C1 segment of cervical spinal cord (tissue), 14 donors: ENCODE data around the gene HCST.
A peak's percentile ranks its signal among the peaks of the same experiment; 100 is the strongest.
"Not testable (repeated sequence)": the region's sequence is repeated elsewhere in the genome, so short reads cannot be mapped to it uniquely, and the experiment has no call there.

Source experiments
- DNase-seq, 14 donors: peaks; one replicate each; lab custom pipeline; 2025; lab: John Stamatoyannopoulos, UW

The HCST gene

DNA sequence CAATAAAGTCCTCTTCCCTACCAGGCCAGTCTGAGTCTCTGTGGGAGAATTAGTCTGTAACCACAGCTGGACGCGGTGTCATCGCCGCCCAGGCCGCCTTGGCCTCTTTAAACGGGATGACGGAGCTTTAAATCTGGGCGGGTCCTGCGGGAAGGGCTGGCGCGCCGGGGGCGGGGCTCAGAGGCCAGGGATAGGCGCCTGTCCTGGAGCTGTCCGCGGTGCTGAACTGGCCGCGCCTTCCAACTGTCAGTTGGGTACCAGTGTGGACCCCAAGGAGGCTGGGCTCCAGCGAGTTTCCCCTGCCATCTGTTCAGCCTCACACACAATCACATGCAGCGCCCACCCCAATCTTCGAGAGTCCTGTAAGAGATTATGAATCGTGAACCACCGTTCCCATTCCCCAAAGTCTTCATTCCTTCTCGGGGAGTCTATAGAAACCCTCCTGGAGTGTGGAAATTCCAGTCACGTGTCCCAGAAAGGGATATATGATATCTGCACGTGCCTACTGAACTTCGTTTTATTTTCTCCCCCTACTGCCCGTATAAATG is 22.5 kb upstream of the HCST start:
- peak in 12 of 14 donors; percentile 27 to 79 (median 53) for DNase-seq

DNA sequence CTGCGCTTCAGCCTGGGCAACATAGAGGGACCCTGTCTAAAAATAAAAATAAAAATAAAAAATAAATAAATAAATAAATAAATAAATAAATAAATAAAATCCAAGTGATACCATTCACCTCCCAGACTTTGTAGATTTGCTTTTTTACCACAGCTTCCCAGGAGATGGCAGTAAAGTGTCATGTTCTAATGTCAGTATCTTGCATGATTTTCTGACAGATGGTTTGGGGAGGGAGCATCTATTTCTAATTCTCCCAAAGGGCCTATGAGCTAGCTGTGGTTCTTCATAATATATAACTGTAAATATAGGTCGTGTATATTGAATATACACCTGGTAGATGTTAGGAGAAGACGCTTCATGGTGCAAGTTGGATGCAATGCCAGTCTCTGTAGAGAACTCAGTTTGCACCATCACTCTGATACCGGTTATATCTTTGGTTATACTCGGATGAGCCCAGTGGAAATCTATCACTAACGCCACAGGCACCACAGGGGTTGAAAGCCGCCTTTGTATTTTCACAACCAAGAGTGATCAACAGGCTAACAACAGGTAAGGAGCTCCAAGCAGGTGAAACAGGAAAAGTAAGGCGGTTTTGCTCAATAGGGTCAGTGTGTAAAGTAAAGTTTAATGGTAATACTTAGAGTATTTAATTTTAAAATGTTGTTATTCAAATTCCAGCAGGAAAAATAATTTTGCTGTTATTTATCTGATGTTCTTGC is 20.1 kb upstream of the HCST start:
- peak in 5 of 14 donors; percentile 3 to 93 (median 10) for DNase-seq

DNA sequence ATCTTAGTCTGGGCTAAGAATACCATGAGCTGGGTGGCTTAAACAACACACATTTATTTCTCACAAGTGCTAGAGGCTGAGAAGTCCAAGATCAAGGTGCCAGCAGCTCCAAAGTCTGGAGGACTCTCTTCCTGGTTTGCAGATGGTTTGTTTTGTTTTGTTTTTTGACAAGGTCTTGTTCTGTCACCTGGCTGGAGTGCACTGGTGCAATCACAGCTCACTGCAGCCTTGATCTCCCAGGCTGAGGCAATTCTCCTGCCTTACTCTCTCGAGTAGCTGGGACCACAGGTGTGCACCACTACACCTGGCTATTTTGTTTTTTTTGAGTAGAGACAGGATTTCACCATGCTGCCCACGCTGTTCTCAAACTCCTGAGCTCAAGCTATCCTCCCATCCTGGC is 18.4 kb upstream of the HCST start:
- no peak for DNase-seq

DNA sequence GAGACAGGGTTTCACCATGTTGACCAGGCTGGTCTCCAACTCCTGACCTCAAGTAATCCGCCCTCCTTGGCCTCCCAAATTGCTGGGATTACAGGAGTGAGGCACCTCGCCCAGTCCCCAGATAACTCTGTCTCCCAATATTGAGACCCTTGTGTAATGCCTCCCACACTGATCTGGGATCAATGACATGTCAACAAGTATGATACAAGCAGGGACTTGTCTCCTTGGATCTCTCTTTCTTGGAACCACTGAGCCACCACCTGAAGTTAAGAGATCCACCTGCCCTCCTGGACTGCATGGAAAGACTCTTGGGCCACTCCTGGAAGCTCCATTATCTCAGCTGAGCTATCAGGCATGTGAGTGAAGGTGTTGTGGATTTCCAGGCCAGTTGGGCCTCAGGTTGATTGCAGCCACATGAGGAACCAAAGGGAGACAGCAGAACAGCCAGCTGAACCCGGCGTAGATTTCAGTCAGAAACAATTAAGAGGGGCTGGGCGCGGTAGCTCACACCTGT is 17.0 kb upstream of the HCST start:
- DNase-seq, result no peak

DNA sequence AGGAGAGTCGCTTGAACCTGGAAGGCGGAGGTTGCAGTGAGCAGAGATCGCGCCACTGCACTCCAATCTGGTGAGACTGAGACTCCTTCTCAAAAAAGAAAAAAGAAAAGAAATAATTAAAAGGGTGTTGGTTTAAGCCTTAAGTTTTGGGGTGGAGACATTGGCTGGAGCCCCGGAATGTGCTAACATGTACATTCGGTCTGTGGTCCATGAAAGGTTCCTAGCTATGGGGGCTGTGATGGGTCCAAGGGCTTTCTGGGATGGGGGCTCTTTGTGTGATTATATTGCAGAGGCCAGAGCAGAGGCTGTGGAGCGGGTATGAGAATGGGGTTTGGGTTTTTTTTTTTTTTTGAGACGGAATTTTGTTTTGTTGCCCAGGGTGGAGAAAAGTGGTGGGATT is 16.4 kb upstream of the HCST start:
- no peak for DNase-seq

DNA sequence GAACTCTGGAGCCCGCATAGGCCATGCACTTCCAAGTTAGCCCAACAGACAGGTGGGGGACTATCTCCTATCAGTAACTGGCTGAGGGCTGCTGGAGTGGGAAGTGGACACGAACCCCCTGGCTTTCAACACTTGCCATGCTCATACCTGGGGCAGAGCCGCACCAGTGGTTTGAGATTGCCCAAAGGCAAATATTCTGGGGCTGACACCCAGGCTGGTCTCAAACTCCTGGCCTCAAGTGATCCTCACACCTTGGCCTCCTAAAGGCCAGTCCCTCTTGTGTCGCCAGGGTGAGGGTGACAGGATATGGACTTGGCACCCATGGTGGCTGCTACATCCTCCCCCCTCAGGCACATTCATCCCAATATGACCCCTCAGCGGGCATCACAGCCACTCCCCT is 15.1 kb upstream of the HCST start:
- DNase-seq, result no peak

DNA sequence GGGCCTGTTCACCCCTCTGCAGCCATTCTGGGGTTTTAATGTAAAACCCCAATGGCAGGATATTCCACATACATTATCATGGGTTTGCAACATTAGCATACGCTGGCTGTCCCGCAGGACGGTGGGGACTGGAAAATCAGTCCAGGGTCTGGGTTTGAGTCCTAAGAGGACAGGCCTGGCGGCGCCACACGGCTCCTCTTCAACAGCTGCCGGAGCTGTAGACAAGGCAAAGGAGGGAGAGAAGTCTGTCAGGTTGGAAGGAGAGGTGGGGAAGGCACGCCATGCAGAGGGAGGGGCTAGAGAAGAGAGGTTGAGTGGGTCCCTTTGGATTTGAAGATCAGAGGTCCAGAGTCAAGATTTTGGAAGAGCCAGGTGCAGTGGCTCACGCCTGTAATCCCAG is 13.9 kb upstream of the HCST start:
- DNase-seq, result no peak

DNA sequence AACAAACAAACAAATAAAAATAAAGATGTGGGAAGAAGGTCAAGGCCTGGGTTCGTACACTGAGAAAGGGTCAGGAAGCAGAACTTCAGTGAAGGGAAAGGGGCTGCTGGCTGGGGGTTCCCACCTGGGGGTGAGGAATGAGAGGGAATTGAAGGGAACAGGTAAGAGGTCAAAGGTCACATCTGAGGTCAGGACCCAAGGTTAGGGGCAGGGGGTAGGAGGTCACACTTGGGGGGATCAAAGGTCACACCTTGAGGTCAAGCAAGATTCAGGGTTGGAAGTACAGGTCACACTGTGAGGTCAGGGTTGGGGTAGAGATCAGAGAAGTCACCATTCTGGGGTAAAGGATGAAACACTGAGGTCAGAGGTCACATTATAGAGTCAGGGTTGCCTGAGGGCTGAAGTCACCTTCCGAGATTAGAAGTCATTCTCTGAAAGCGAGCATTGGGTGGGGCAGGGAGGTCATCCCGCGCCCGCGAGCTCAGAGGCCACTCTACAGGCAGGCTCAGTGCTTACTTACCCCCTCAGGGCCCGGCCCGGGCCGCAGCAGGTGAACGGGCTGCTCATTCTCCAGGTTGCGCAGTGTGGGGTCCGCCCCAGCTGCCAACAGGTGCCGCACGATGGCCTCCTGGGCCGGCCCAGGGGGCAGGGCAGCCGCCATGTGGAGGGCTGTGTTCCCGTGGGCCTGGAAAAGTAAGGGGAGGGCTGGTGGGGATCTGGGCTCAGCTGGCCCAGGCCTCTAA is 12.8 kb upstream of the HCST start:
- DNase-seq, result no peak

DNA sequence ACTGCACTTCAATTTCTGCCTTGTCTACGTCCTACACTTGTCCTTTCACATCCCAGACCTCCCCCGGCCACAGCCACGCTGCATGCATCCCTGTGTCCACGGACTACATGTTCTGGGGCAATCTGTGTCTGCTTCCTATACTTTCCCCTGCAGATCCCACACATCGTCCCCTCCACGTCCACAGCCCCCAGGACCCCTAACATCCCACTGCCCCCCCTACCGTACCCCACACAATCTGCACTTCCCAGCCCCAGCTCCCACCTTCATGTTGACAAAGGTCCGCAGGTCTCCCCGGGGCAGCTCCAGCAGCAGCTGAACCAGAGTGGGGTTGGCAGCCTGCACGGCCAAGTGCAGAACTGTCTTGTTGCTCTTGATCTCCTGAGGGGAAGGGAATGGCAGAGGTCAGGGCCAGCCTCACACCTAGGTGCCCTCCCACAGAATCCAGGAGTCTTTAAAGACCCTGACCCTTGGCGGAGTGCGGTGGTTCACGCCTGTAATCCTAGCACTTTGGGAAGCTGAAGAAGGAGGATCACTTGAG is 12.1 kb upstream of the HCST start:
- no peak for DNase-seq

DNA sequence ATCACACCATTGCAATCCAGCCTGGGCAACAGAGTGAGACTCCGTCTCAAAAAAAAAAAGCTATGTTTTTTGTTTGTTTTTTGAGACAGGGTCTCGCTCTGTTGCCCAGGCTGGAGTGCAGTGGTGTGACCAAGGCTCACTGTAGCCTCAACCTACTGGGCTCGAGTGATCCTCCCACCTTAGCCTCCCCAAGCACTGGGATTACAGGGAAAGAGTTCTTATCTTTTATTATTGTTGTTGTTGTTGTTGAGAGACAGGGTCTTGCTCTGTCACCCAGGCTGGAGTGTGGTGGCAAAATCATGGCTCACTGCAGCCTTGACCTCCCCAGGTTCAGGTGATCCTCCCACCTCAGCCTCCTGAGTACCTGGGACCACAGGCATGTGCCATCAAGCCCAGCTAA is 10.5 kb upstream of the HCST start:
- not testable (repeated sequence) for DNase-seq

DNA sequence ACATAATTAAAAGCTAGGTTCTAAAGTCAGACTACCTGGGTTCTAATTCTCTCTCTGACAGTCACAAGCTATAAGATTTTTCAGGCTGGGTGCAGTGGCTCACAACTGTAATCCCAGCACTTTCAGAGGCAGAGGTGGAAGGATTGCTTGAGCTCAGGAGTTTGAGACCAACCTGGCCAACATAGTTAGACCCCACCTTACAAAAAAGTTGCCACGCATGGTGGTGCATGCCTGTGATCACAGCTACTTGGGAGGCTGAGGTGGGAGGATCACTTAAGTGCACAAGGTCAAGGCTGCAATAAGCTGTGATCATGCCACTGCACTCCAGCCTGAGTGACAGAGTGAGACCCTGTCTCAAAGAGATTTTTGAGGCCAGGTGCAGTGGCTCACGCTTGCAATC is 8.0 kb upstream of the HCST start:
- DNase-seq, result no peak

DNA sequence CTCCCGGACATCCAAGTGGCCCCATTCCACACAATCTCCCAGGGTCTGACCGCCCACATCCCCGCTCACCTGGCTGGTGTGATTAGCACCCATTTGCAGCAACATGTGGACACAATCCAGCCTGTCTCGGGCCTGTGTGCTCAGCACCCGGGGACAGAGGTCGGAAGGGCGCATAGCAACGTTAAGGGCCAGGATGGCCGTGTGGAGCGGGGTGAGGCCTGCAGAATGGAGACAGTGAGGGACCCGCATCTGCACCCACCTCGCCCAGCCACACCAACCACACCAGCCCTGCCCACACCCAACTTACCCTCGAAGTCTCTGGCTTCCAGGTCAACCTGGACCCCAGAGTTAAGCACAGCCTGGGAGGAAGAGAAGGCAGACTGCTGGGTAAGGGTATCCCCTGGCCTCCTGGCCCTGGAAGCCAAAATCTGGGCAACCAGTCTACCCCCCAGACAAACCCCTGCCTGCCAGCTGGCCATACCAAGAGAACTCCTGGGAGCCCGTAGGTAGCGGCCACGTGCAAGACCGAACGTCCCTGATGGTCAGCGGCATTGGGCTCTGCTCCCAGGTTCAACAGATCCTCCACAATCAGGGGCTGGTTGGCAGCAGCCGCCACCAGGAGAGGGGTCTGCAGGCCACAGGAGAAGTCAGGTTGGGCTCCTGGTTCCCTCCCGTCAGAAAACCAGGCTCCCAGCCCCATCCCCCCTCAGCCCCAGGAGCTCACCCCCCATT is 6.3 kb upstream of the HCST start:
- DNase-seq, result no peak

DNA sequence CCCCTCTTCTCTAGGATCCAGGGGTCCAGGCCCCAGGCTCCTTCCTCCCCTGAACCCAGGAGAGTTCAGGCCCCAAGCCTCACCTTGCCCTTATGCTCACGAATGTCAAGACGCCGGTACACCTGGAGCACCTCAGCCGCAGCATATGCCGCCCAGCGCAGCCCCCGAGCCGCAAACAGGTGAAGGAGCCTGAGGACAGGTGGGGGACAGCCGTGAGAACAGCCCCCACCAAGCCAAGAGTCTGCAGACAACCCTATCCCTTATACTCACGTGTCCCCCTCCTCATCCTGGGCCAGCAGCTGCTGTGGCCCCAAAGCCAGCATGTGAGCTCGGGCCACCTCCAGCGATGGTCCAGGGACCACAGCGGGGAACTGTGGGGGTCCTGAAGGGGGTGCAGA is 5.7 kb upstream of the HCST start:
- DNase-seq, result no peak

DNA sequence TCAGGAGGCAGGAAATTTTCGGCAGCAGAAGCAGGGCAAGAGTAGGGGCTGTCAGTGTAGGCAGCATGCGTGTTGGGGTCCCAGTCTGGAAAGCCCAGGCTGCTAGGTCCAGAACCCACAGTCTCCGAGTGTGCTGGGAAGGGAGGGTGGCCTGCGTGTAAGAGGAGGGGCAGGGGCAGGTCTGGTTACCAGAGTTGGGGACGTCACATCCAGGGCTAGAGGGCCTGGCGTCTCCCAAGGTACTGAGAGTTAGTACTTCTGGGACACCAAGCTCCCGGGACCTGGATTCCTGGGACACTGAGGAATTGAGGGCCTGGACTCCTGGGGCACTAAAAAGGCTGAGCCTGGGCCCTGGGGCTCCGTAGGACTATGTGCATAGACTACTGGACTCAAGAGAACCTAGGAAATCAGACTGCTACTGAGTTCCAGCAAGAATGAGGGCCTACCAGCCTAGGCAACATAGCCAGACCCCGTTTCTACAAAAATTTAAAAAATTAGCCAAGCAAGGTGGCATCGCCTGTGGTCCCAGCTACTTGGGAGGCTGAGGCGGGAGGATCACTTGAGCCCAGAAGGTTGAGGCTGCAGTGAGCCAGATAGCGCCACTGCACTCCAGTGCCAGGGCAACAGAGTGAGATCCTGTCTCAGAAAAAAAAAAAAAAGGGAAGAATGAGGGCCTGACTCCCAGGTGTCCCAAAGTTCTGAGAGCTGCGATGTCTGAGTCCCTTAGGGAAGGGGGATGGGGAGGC is 4.5 kb upstream of the HCST start:
- DNase-seq, result no peak

DNA sequence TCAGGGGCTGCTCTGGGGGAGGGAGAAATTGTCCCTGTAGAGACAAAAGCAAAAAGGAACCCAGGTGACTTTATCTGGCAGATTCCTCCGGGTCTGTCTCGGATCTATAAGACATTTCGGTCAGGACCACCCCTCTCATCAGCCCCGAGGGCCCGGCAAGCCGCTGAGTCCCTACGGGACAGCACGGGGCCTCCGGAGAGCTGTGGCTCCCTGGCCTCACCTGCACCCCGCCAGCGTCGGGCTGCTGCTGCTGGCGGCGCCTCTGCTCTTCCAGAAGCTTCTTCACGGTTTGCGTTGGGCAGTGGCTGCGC is 3.9 kb upstream of the HCST start:
- DNase-seq, result no peak

DNA sequence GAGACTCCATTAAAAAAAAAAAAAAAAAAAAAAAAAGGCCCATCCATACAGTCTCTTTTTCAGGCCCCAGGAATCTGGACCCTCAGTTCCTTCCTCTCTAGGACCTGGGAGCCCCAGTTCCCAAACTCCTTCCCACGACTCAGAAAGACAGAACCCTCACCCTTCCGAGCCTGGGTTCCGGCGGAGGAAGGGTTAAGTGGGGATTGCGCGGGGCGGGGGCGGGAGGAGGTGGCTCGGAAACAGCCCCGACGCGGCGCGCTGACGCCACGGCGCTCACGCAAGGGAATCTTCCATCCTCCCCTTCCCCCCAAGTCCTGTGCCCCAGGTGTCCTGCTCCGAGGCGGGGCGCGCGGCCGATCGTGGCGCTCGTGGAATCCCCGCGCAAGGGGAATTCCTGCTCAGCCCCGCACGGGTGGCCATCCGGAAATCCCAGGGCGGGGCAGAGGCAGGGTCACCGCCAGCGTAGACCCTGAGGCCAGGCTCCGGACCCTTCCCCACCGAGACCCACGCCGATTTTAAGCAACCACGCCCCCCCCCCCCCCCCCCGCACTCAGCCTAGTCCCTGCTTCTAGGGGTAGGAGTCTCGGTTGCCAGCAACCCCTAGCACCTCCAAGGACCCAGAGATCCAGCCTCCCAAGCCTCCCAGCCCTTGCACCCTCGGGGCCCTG is 2.6 kb upstream of the HCST start:
- DNase-seq, result peak in 10 of 14 donors; percentile 27 to 82 (median 52)

DNA sequence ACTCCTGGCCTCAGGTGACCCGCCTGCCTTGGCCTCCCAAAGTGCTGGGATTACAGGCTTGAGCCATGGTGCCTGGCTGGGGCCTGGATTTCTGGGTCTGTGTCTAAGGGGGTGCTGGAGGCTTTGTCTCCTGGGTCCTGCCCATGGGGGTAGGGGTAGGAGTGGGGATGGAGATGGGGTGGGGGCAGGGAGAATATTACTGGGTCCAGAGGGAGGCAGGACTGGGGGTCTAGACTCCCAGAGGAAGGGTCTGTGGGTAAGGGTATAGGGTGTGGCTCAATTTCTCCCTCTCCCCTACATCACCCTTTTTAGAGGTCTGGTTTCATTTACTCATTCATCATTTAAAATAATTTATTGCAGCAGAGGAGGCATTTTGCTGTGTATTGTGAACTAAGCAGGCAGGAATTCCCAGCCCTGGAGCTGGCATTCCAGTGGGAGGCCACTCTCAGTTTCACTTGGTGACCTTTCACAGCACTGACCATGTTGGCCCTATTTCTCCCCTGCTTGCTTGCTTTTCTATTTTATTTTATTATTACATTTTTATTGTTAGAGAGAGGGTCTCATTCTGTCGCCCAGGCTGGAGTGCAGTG is 1.2 kb upstream of the HCST start:
- no peak for DNase-seq

DNA sequence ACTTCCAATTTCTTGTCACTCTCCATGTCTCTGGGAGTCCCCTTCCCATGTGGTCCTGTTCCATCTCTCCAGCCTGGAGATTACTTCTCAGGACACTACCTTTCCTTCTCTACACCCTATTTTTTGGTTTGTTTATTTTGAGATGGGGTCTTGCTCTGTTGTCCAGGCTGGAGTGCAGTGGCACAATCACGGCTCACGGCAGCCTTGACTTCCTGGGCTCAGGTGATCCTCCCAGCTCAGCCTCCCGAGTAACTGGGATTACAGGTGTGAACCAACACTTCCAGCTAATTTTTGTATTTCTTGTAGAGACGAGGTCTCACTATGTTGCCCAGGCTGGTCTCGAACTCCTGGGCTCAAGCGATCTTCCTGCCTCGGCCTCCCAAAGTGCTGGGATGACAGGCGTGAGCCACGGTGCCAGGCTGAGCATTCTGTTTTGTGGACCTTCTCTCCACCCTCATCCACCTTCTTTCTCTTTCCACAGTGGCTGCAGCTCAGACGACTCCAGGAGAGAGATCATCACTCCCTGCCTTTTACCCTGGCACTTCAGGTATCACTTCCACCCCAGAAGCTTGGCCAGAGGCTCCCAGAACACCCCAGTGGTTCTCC is 644 bp downstream of the HCST start:
- no peak for DNase-seq

DNA sequence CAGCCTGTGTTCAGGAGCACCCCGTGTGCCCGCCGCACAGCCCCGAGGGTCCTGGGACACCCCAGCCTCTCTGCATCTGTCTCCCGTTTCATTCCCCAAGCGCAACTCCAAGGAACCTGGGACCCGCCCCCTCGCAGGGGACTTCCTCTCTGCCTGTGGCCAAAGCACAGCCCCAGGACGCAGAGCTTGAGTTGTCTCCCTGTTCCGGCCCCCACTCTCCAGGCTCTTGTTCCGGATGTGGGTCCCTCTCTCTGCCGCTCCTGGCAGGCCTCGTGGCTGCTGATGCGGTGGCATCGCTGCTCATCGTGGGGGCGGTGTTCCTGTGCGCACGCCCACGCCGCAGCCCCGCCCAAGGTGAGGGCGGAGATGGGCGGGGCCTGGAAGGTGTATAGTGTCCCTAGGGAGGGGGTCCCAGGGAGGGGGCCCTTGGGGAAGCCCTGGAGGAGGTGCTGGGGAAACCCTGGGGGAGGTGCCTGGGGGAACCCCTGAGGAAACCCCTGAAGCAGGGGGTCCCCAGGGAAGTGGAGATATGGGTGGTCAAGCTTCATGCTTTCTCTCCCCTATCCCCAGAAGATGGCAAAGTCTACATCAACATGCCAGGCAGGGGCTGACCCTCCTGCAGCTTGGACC is 1.3 kb downstream of the HCST start:
- peak in 10 of 14 donors; percentile 22 to 74 (median 52) for DNase-seq
